ENCODE data around the gene SIL1.

The SIL1 gene

GRCh38 chr5:138903130-138903775 is 294.9 kb downstream of the SIL1 start:
- peak; percentile 37 for DNase-seq

- DNase-seq = no peak
Observed at GRCh38 chr5:138901716-138902115, 296.5 kb downstream of the SIL1 start.

GRCh38 chr5:138900281-138900965 is 297.7 kb downstream of the SIL1 start:
- DNase-seq = peak; percentile 40

- no peak for DNase-seq
Observed at GRCh38 chr5:138898742-138899141, 299.4 kb downstream of the SIL1 start.

- no peak for DNase-seq
Observed at GRCh38 chr5:138898299-138898698, 299.9 kb downstream of the SIL1 start.
